HEK293 (cell line): ENCODE data around the gene RPS6KA2.

Source experiments
- CTCF ChIA-PET: fragments of 350-600 bp; formaldehyde crosslinking; extraction: SDS; loops from one replicate; lab custom pipeline; 2021; ENCODE audit warnings: antibody characterized with exemption; lab: Yijun Ruan, JAX
- POLR2A ChIA-PET: fragments of 300-600 bp; formaldehyde crosslinking; extraction: SDS; loops from one replicate; lab custom pipeline; 2020; ENCODE audit warnings: antibody characterized with exemption, inconsistent platforms; lab: Yijun Ruan, JAX
- H3K27ac ChIP-seq: fragments of 200-500 bp; sonication (Bioruptor generic); 2 replicates; pipeline ENCODE4 v1.5.1; 2014; ENCODE audit warnings: low read depth, low read length, control low read depth, inconsistent platforms; ENCODE audit errors: extremely low read depth
- H3K36me3 ChIP-seq, 2 experiments: fragments of 200-500 bp in 1 of 2; sonication (Bioruptor generic) in 1 of 2; 1 replicate in 1 of 2; 2 replicates in 1 of 2; pipeline ENCODE4 v1.5.1; 2014 to 2017; ENCODE audit warnings: inconsistent platforms in 2 of 2, low read length in 2 of 2; ENCODE audit not compliant: control insufficient read depth in 2 of 2, insufficient read depth in 1 of 2
- H3K4me1 ChIP-seq: fragments of 200-500 bp; sonication (Bioruptor generic); 2 replicates; pipeline ENCODE4 v1.5.1; 2014; ENCODE audit warnings: mild to moderate bottlenecking, low read length, inconsistent platforms; ENCODE audit not compliant: control insufficient read depth, insufficient read depth
- H3K4me3 ChIP-seq: 2 replicates; pipeline ENCODE4 v1.5.1; 2011; ENCODE audit warnings: low read depth, mild to moderate bottlenecking, control low read depth, low read length, moderate library complexity
- H3K9me3 ChIP-seq: fragments of 200-500 bp; sonication (Bioruptor generic); 2 replicates; pipeline ENCODE4 v1.5.1; 2014; ENCODE audit warnings: low read depth, low read length, inconsistent platforms; ENCODE audit not compliant: control insufficient read depth, insufficient read depth
- BCL11B ChIP-seq: fragments of 450-650 bp; formaldehyde crosslinking; IDR thresholded peaks from 2 replicates; pipeline ENCODE4 v1.5.1; 2016; ENCODE audit warnings: low read depth, missing biosample characterization, missing genetic modification characterization
- FEZF1 ChIP-seq: fragments of 450-650 bp; formaldehyde crosslinking; IDR thresholded peaks from 2 replicates; pipeline ENCODE4 v1.5.1; 2016; ENCODE audit warnings: missing biosample characterization, missing genetic modification characterization
- KLF17 ChIP-seq: fragments of 450-650 bp; formaldehyde crosslinking; IDR thresholded peaks from 2 replicates; pipeline ENCODE4 v1.5.1; 2016; ENCODE audit warnings: missing biosample characterization, missing genetic modification characterization
- YY1 ChIP-seq: fragments of 450-650 bp; formaldehyde crosslinking; IDR thresholded peaks from 2 replicates; pipeline ENCODE4 v1.5.1; 2018; ENCODE audit warnings: missing biosample characterization, missing genetic modification characterization
- YY2 ChIP-seq: fragments of 450-650 bp; formaldehyde crosslinking; IDR thresholded peaks from 2 replicates; pipeline ENCODE4 v1.5.1; 2016; ENCODE audit warnings: missing biosample characterization, missing genetic modification characterization
- ZBTB26 ChIP-seq: fragments of 450-650 bp; formaldehyde crosslinking; optimal IDR thresholded peaks from 2 replicates; pipeline ENCODE3; 2016; ENCODE audit warnings: missing biosample characterization, mild to moderate bottlenecking, missing genetic modification characterization
- ZBTB48 ChIP-seq: fragments of 450-650 bp; formaldehyde crosslinking; IDR thresholded peaks from 2 replicates; pipeline ENCODE4 v1.5.1; 2016; ENCODE audit warnings: missing biosample characterization, missing genetic modification characterization
- ZBTB8A ChIP-seq: fragments of 450-650 bp; formaldehyde crosslinking; IDR thresholded peaks from 2 replicates; pipeline ENCODE4 v1.5.1; 2016; ENCODE audit warnings: missing biosample characterization, missing genetic modification characterization
- ZNF112 ChIP-seq: fragments of 450-650 bp; formaldehyde crosslinking; IDR thresholded peaks from 2 replicates; pipeline ENCODE4 v1.5.0; 2017; ENCODE audit warnings: missing biosample characterization, missing genetic modification characterization
- ZNF174 ChIP-seq: fragments of 450-650 bp; formaldehyde crosslinking; IDR thresholded peaks from 2 replicates; pipeline ENCODE4 v1.5.0; 2017; ENCODE audit warnings: missing biosample characterization, mild to moderate bottlenecking, missing genetic modification characterization
- ZNF341 ChIP-seq: fragments of 450-650 bp; formaldehyde crosslinking; IDR thresholded peaks from 2 replicates; pipeline ENCODE4; 2016; ENCODE audit warnings: low read depth, missing biosample characterization, missing genetic modification characterization
- ZNF366 ChIP-seq: fragments of 450-650 bp; formaldehyde crosslinking; conservative IDR thresholded peaks from 2 replicates; pipeline ENCODE4 v1.5.1; 2016; ENCODE audit warnings: missing biosample characterization, missing genetic modification characterization
- ZNF391 ChIP-seq: fragments of 450-650 bp; formaldehyde crosslinking; IDR thresholded peaks from 2 replicates; pipeline ENCODE4 v1.5.1; 2016; ENCODE audit warnings: low read depth, missing biosample characterization, missing genetic modification characterization, borderline replicate concordance
- ZNF416 ChIP-seq: fragments of 450-650 bp; formaldehyde crosslinking; IDR thresholded peaks from 2 replicates; pipeline ENCODE4 v1.5.1; 2016; ENCODE audit warnings: missing biosample characterization, missing genetic modification characterization
- ZNF501 ChIP-seq: fragments of 450-650 bp; formaldehyde crosslinking; IDR thresholded peaks from 2 replicates; pipeline ENCODE4 v1.5.1; 2016; ENCODE audit warnings: missing biosample characterization, missing genetic modification characterization
- ZNF510 ChIP-seq: fragments of 450-650 bp; formaldehyde crosslinking; IDR thresholded peaks from 2 replicates; pipeline ENCODE4 v1.5.1; 2018; ENCODE audit warnings: mild to moderate bottlenecking, missing genetic modification characterization, missing biosample characterization; ENCODE audit not compliant: insufficient replicate concordance
- ZNF514 ChIP-seq: fragments of 450-650 bp; formaldehyde crosslinking; IDR thresholded peaks from 2 replicates; pipeline ENCODE4 v1.5.1; 2016; ENCODE audit warnings: missing biosample characterization, missing genetic modification characterization
- ZNF544 ChIP-seq: fragments of 450-650 bp; formaldehyde crosslinking; IDR thresholded peaks from 2 replicates; pipeline ENCODE4 v1.5.0; 2017; ENCODE audit warnings: missing biosample characterization, missing genetic modification characterization
- ZNF596 ChIP-seq: fragments of 450-650 bp; IDR thresholded peaks from 2 replicates; pipeline ENCODE4 v1.5.0; 2018; ENCODE audit warnings: missing biosample characterization, mild to moderate bottlenecking, missing genetic modification characterization, moderate library complexity
- ZNF623 ChIP-seq: fragments of 450-650 bp; formaldehyde crosslinking; IDR thresholded peaks from 2 replicates; pipeline ENCODE4 v1.5.1; 2016; ENCODE audit warnings: missing biosample characterization, missing genetic modification characterization
- ZNF629 ChIP-seq: fragments of 450-650 bp; formaldehyde crosslinking; IDR thresholded peaks from 2 replicates; pipeline ENCODE4 v1.5.1; 2017; ENCODE audit warnings: missing biosample characterization, missing genetic modification characterization
- ZNF654 ChIP-seq: fragments of 450-650 bp; formaldehyde crosslinking; IDR thresholded peaks from 2 replicates; pipeline ENCODE4 v1.5.1; 2016; ENCODE audit warnings: low read depth, missing biosample characterization, missing genetic modification characterization
- ZNF664 ChIP-seq: fragments of 450-650 bp; formaldehyde crosslinking; IDR thresholded peaks from 2 replicates; pipeline ENCODE4 v1.5.1; 2016; ENCODE audit warnings: missing biosample characterization, missing genetic modification characterization
- ZNF830 ChIP-seq: fragments of 450-650 bp; IDR thresholded peaks from 2 replicates; pipeline ENCODE4 v1.5.0; 2018; ENCODE audit warnings: missing biosample characterization, missing genetic modification characterization, low read depth, mild to moderate bottlenecking, moderate library complexity
- ZSCAN30 ChIP-seq: fragments of 450-650 bp; IDR thresholded peaks from 2 replicates; pipeline ENCODE4 v1.5.1; 2018; ENCODE audit warnings: missing biosample characterization, mild to moderate bottlenecking, missing genetic modification characterization, moderate library complexity
- ZSCAN5A ChIP-seq: fragments of 450-650 bp; formaldehyde crosslinking; IDR thresholded peaks from 2 replicates; pipeline ENCODE4 v1.5.1; 2016; ENCODE audit warnings: missing biosample characterization, missing genetic modification characterization
- TF ChIP-seq, protein P1 (sequence below): fragments of 450-650 bp; formaldehyde crosslinking; conservative IDR thresholded peaks from 2 replicates; pipeline ENCODE4 v1.5.1; 2016; ENCODE audit warnings: low read depth, missing biosample characterization, missing genetic modification characterization
- TF ChIP-seq, protein P2 (sequence below): fragments of 450-650 bp; formaldehyde crosslinking; IDR thresholded peaks from 2 replicates; pipeline ENCODE4 v1.5.1; 2016; ENCODE audit warnings: missing biosample characterization, missing genetic modification characterization

The RPS6KA2 gene

GRCh38 chr6:166382500-166382932 is 244.5 kb downstream of the RPS6KA2 start (continued):
- TF ChIP-seq ZSCAN5A (tag by site-specific recombination), result 0 out of 2 replicates have a peak, but pooled peaks have one; percentile 20
- peak; percentile 52 for TF ChIP-seq YY1 (tag by site-specific recombination)
- TF ChIP-seq ZSCAN30, result peak; percentile 39; the same call in 1 of the 2 replicates
- TF ChIP-seq ZNF596 (tag by site-specific recombination), result peak; percentile 49; the same call in 1 of the 2 replicates
- 0 out of 2 replicates have a peak, but pooled peaks have one; percentile 13 for TF ChIP-seq ZNF629 (tag by site-specific recombination)
- TF ChIP-seq, protein P1, sequence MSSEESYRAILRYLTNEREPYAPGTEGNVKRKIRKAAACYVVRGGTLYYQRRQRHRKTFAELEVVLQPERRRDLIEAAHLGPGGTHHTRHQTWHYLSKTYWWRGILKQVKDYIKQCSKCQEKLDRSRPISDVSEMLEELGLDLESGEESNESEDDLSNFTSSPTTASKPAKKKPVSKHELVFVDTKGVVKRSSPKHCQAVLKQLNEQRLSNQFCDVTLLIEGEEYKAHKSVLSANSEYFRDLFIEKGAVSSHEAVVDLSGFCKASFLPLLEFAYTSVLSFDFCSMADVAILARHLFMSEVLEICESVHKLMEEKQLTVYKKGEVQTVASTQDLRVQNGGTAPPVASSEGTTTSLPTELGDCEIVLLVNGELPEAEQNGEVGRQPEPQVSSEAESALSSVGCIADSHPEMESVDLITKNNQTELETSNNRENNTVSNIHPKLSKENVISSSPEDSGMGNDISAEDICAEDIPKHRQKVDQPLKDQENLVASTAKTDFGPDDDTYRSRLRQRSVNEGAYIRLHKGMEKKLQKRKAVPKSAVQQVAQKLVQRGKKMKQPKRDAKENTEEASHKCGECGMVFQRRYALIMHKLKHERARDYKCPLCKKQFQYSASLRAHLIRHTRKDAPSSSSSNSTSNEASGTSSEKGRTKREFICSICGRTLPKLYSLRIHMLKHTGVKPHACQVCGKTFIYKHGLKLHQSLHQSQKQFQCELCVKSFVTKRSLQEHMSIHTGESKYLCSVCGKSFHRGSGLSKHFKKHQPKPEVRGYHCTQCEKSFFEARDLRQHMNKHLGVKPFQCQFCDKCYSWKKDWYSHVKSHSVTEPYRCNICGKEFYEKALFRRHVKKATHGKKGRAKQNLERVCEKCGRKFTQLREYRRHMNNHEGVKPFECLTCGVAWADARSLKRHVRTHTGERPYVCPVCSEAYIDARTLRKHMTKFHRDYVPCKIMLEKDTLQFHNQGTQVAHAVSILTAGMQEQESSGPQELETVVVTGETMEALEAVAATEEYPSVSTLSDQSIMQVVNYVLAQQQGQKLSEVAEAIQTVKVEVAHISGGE (tag by site-specific recombination), result 0 out of 2 replicates have a peak, but pooled peaks have one; percentile 23

DNA sequence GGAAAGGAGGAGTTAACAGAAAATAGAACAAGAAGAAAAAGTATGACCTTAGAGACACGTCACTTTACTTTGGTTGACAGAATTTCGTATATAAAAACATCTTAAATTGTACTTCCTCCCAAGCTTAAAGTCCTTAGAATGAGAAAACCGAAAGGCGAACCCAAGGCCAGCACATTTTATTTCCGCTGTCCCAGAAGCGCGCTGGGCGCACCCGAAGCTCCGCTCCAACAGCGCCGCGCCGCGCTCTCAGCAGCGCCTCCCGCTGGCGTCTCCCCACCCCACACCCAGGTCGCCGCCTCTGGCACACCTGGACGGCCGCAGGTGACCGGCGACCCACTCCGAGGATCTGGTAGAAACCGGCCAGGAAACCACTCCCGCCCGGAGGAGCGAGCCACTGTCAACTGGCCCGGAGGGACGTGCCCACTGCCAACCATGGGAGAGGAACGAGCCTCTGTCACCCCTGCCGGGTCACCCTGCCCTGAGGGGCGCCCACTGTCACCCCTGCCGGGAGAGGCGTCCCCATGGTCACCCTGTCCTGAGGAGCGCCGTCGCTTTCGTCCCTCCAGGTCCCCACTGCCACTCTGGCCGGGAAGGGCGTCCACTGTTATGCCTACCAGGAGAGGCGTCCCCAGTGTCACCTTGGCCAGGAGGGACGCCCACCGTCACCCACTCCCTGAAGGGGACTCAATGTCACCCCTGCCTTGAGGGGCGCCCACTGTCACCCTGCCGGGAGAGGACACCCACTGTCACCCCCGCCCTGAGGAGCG is 245.1 kb downstream of the RPS6KA2 start:
- H3K27ac ChIP-seq, result no peak overlapping the region; the same call in 1 of the 2 replicates
- ChIA-PET CTCF (interaction anchor here (0.6 to 4.6 kb wide), 38 partner anchors 10 to 652 kb away, joined by 3 to 37 read pairs (median 4); no protein-coding TSS in a partner anchor), POLR2A (interaction anchor here (0.5 to 1.6 kb wide), 9 partner anchors 8 to 343 kb away, joined by 3 to 7 read pairs (median 3); partner anchors contain the start of genes RPS6KA2 and SFT2D1)
- H3K36me3 ChIP-seq, result no peaks in the 10 kb centered on the region
- peak overlapping the region; percentile 82 for H3K4me3 ChIP-seq
- 0 out of 2 replicates have a peak, but pooled peaks cover 3% of the 10 kb centered on the region for H3K4me1 ChIP-seq
- H3K9me3 ChIP-seq, result no peaks in the 10 kb centered on the region
- peak; percentile 6; the same call in 1 of the 2 replicates for TF ChIP-seq ZNF341
- TF ChIP-seq ZBTB8A (tag by site-specific recombination), result peak; percentile 85
- no peak for TF ChIP-seq ZNF510 (tag by site-specific recombination)
- TF ChIP-seq YY2 (tag by site-specific recombination), result no peak
- TF ChIP-seq ZNF830, result no peak
- TF ChIP-seq ZNF514 (tag by site-specific recombination), result no peak
- no peak for TF ChIP-seq ZNF623 (tag by site-specific recombination)
- peak; percentile 71 for TF ChIP-seq KLF17 (tag by site-specific recombination)
- TF ChIP-seq ZBTB48 (tag by site-specific recombination), result no peak
- TF ChIP-seq ZNF416, result no peak
- TF ChIP-seq BCL11B, result peak; percentile 81
- no peak; the same call in 1 of the 2 replicates for TF ChIP-seq ZNF366
- peak; percentile 58; the same call in 1 of the 2 replicates for TF ChIP-seq ZNF501 (tag by site-specific recombination)
- TF ChIP-seq ZNF654 (tag by site-specific recombination), result peak; percentile 6; the same call in 1 of the 2 replicates
- peak; percentile 86 for TF ChIP-seq ZBTB26 (tag by site-specific recombination)
- no peak for TF ChIP-seq ZNF112 (tag by site-specific recombination)
- TF ChIP-seq FEZF1, result no peak
- no peak for TF ChIP-seq ZNF391 (tag by site-specific recombination)
- TF ChIP-seq ZNF544 (tag by site-specific recombination), result no peak
- TF ChIP-seq, protein P2, sequence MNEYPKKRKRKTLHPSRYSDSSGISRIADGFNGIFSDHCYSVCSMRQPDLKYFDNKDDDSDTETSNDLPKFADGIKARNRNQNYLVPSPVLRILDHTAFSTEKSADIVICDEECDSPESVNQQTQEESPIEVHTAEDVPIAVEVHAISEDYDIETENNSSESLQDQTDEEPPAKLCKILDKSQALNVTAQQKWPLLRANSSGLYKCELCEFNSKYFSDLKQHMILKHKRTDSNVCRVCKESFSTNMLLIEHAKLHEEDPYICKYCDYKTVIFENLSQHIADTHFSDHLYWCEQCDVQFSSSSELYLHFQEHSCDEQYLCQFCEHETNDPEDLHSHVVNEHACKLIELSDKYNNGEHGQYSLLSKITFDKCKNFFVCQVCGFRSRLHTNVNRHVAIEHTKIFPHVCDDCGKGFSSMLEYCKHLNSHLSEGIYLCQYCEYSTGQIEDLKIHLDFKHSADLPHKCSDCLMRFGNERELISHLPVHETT (tag by site-specific recombination), result no peak
- TF ChIP-seq ZNF174 (tag by site-specific recombination), result no peak
- TF ChIP-seq ZNF664 (tag by site-specific recombination), result no peak
